A549 (cell line): ENCODE results near the gene DOCK10. TPM values are rescaled to one million over a fixed set of nuclear protein-coding genes. Genes with fewer than 3 reads are reported as not detected.

Experiments
- ATAC-seq, 2 experiments: fragments of 200-7000 bp in 1 of 2; fragments of >200 bp in 1 of 2; cut with Nextera tagmentation in 1 of 2; cut with Tn5 transposase in 1 of 2; 3 replicates each; pipeline versions ENCODE4 v1.8.0 to v1.9.1; 2018 to 2020; ENCODE audit warnings: mild to moderate bottlenecking in 1 of 2, moderate library complexity in 1 of 2
- CTCF ChIA-PET: fragments of 300-600 bp; sonication (Branson Sonifier 250); formaldehyde crosslinking; extraction: SDS; loops from one replicate; lab custom pipeline; 2021; ENCODE audit warnings: antibody characterized with exemption, inconsistent platforms; lab: Yijun Ruan, JAX
- POLR2A ChIA-PET: fragments of 350-600 bp; formaldehyde crosslinking; extraction: SDS; loops from one replicate; lab custom pipeline; 2021; ENCODE audit warnings: antibody characterized with exemption, inconsistent platforms; lab: Yijun Ruan, JAX
- DNase-seq, 2 experiments: peaks; one replicate each; pipeline versions ENCODE4 v3.0.0 to v3.0.0-alpha.2; 2011 to 2016; ENCODE audit warnings: low read depth in 1 of 2, low spot score in 1 of 2
- FAIRE-seq: peaks from 2 replicates; lab custom pipeline; 2011; peaks lifted over from hg19 to GRCh38; lab: Jason Lieb, UNC
- H3K27ac ChIP-seq, 2 experiments: fragments of >200 bp; sonication (Bioruptor Twin); formaldehyde crosslinking; 3 replicates each; pipeline ENCODE4 v1.5.1; 2016 to 2017
- H3K4me1 ChIP-seq: fragments of >200 bp; sonication (Bioruptor Twin); formaldehyde crosslinking; 3 replicates; pipeline ENCODE4 v1.6.1; 2016
- H3K4me2 ChIP-seq: fragments of >200 bp; sonication (Bioruptor Twin); formaldehyde crosslinking; 3 replicates; pipeline ENCODE4 v1.6.1; 2016
- H3K4me3 ChIP-seq: fragments of >200 bp; sonication (Bioruptor Twin); formaldehyde crosslinking; 3 replicates; pipeline ENCODE4 v1.5.1; 2016
- H3K9me3 ChIP-seq: fragments of >200 bp; sonication (Bioruptor Twin); formaldehyde crosslinking; 3 replicates; pipeline ENCODE4 v1.6.1; 2016
- CBX2 ChIP-seq: fragments of 200-600 bp; sonication (generic); IDR thresholded peaks from 2 replicates; pipeline ENCODE4 v1.6.1; 2016; ENCODE audit warnings: low read depth, mild to moderate bottlenecking, borderline replicate concordance
- CEBPB ChIP-seq, 2 experiments: fragments of >200 bp in 1 of 2; sonication (Bioruptor Twin) in 1 of 2; formaldehyde crosslinking in 1 of 2; IDR thresholded peaks; 2 replicates each; pipeline ENCODE4 v1.6.1; 2012 to 2016
- CHD2 ChIP-seq: fragments of 150-350 bp; IDR thresholded peaks from 2 replicates; pipeline ENCODE4 v1.6.1; 2014; ENCODE audit warnings: low read length; ENCODE audit not compliant: partially characterized antibody
- EHMT2 ChIP-seq: fragments of 200-600 bp; sonication (generic); IDR thresholded peaks from 2 replicates; pipeline ENCODE4 v1.6.1; 2016; ENCODE audit warnings: antibody characterized with exemption, low read depth, mild to moderate bottlenecking, moderate library complexity
- FOSB ChIP-seq: fragments of 250-450 bp; sonication (Bioruptor Pico); IDR thresholded peaks from 2 replicates; pipeline ENCODE4 v1.5.0; 2020; ENCODE audit warnings: mild to moderate bottlenecking, moderate library complexity
- GATA3 ChIP-seq: IDR thresholded peaks from 2 replicates; pipeline ENCODE4 v1.6.1; 2012; ENCODE audit warnings: borderline replicate concordance
- HEYL ChIP-seq: fragments of 250-450 bp; sonication (Bioruptor Pico); IDR thresholded peaks from 2 replicates; pipeline ENCODE4 v1.8.0; 2021; ENCODE audit warnings: mild to moderate bottlenecking, moderate library complexity
- JUNB ChIP-seq: fragments of >200 bp; sonication (Bioruptor Twin); formaldehyde crosslinking; IDR thresholded peaks from 2 replicates; pipeline ENCODE4 v1.6.1; 2016
- KDM1A ChIP-seq: fragments of 200-600 bp; sonication (generic); IDR thresholded peaks from 2 replicates; pipeline ENCODE4 v1.6.1; 2016; ENCODE audit warnings: low read depth, mild to moderate bottlenecking
- KDM5A ChIP-seq: fragments of 200-600 bp; sonication (generic); IDR thresholded peaks from 2 replicates; pipeline ENCODE4 v1.6.1; 2016; ENCODE audit warnings: antibody characterized with exemption, mild to moderate bottlenecking
- NR3C1 ChIP-seq: fragments of >200 bp; sonication (Bioruptor Twin); formaldehyde crosslinking; IDR thresholded peaks from 3 replicates; pipeline ENCODE4 v1.6.1; 2017
- PHF8 ChIP-seq: fragments of 200-600 bp; sonication (generic); IDR thresholded peaks from 2 replicates; pipeline ENCODE4 v1.6.1; 2016; ENCODE audit warnings: low read depth, mild to moderate bottlenecking, antibody characterized with exemption, moderate library complexity, borderline replicate concordance
- POLR2A ChIP-seq: IDR thresholded peaks from 2 replicates; pipeline ENCODE4 v1.6.1; 2012; ENCODE audit warnings: mild to moderate bottlenecking, low read length
- POLR2AphosphoS2 ChIP-seq: conservative IDR thresholded peaks from 2 replicates; pipeline ENCODE4 v1.6.1; 2012; ENCODE audit warnings: low read length, improper control_type of control experiment, inconsistent platforms
- RAD21 ChIP-seq, 2 experiments: fragments of >200 bp in 1 of 2; sonication (Bioruptor Twin) in 1 of 2; formaldehyde crosslinking in 1 of 2; IDR thresholded peaks in 1 of 2; conservative IDR thresholded peaks in 1 of 2; 2 replicates in 1 of 2; 3 replicates in 1 of 2; pipeline ENCODE4 v1.6.1; 2012 to 2018; ENCODE audit warnings: inconsistent platforms in 1 of 2
- RNF2 ChIP-seq: fragments of 200-600 bp; sonication (generic); IDR thresholded peaks from 2 replicates; pipeline ENCODE4 v1.6.1; 2016; ENCODE audit warnings: low read depth, mild to moderate bottlenecking, antibody characterized with exemption, moderate library complexity, borderline replicate concordance
- SMC3 ChIP-seq: fragments of >200 bp; sonication (Bioruptor Twin); formaldehyde crosslinking; IDR thresholded peaks from 3 replicates; pipeline ENCODE4 v1.6.1; 2018; ENCODE audit warnings: inconsistent platforms
- SREBF2 ChIP-seq: fragments of 450-650 bp; IDR thresholded peaks from 2 replicates; pipeline ENCODE4 v1.6.1; 2014; ENCODE audit warnings: mild to moderate bottlenecking, moderate library complexity
- ZC3H11A ChIP-seq: fragments of 450-650 bp; IDR thresholded peaks from 2 replicates; pipeline ENCODE4 v1.6.1; 2014; ENCODE audit warnings: antibody characterized with exemption, mild to moderate bottlenecking
- WGBS: methylation state at CpG from one replicate; pipeline ENCODE4 v1.1.6; 2017; ENCODE audit errors: missing lambda C conversion rate; 5-methylcytosine and 5-hydroxymethylcytosine counted together
- polyA plus RNA-seq, 4 experiments: library from polyadenylated mRNA; depleted of rRNA in 3 of 4; stranded (reverse); fragments of >200 nt; fragmentation: RNase III in 1 of 4; extraction: RNeasy Plus Mini Kit Qiagen cat#74134 plus additional on column Dnase treatment in 1 of 4; gene quantifications; 2 replicates in 3 of 4; 3 replicates in 1 of 4; pipeline ENCODE4 v1.2.3, GENCODE V29; 2011 to 2017
- TF ChIP-seq, protein P1 (sequence below): fragments of 450-650 bp; IDR thresholded peaks from 2 replicates; pipeline ENCODE4 v1.6.1; 2014; ENCODE audit warnings: antibody characterized with exemption
- TF ChIP-seq, protein P2 (sequence below): fragments of >200 bp; sonication (Bioruptor Twin); formaldehyde crosslinking; IDR thresholded peaks from 2 replicates; pipeline ENCODE4 v1.6.1; 2016
- TF ChIP-seq, protein P3 (sequence below): IDR thresholded peaks from 2 replicates; pipeline ENCODE4 v1.6.1; 2012
- TF ChIP-seq, protein P4 (sequence below): fragments of 250-450 bp; sonication (Bioruptor Pico); IDR thresholded peaks from 2 replicates; pipeline ENCODE4 v1.5.0; 2021; ENCODE audit warnings: mild to moderate bottlenecking, moderate library complexity, borderline replicate concordance
- TF ChIP-seq, protein P5 (sequence below): fragments of 200-600 bp; sonication (generic); IDR thresholded peaks from 2 replicates; pipeline ENCODE4 v1.6.1; 2016; ENCODE audit warnings: antibody characterized with exemption, mild to moderate bottlenecking, moderate library complexity

DOCK10 gene
- polyA plus RNA-seq, 2 of the 4 experiments (the other 2 are of a cell fraction): 43.0 to 45.3 TPM

DNA sequence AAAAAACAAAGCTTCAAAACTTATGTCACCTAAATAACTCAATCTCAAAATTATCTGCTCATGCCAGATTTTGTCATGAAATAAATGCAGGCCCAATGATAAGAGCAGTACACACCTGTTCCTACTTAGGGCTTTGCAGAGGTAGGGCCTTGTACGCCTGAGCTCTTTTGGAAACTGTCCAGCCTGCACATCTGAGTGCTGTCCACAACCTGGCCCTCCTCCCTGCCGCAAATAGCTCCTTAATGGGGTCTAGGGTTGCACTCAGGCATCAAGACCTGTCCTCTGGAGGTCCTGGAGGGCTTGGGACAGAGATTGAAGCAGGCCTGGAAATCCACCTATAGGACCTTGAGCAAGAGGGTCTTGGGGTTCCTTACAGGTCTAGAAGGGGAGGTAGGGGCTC is 210.7 kb downstream of the DOCK10 start:
- ATAC-seq (no peak), DNase-seq (no peak), FAIRE-seq (no peak)
- CTCF ChIA-PET: interaction anchor here (0.6 to 1.1 kb wide), 4 partner anchors 22 to 829 kb away, joined by 3 read pairs; no protein-coding TSS in a partner anchor
- Histone ChIP-seq H3K27ac (no peak overlapping the region), H3K9me3 (no peaks in the 10 kb centered on the region), H3K4me1 (no peaks in the 10 kb centered on the region), H3K4me3 (no peak overlapping the region), H3K4me2 (no peak overlapping the region)
- 83% methylated on average over 2 of the region's 2 CpGs for WGBS
- POLR2A ChIA-PET: no interaction called here
- TF ChIP-seq KDM5A (no peak), CHD2 (no peak), FOSB (CRISPR knock-in tag) (no peak), POLR2AphosphoS2 (no peak), SMC3 (no peak), JUNB (no peak), POLR2A (no peak), KDM1A (no peak), NR3C1 (no peak), GATA3 (no peak), RAD21 (conservative IDR thresholded peaks at IDR 0.05 in 1 of 2, IDR thresholded peaks at IDR 0.05 in 1 of 2) (no peak), CEBPB (IDR thresholded peaks at IDR 0.05) (no peak), PHF8 (no peak)
- TF ChIP-seq, protein P1, sequence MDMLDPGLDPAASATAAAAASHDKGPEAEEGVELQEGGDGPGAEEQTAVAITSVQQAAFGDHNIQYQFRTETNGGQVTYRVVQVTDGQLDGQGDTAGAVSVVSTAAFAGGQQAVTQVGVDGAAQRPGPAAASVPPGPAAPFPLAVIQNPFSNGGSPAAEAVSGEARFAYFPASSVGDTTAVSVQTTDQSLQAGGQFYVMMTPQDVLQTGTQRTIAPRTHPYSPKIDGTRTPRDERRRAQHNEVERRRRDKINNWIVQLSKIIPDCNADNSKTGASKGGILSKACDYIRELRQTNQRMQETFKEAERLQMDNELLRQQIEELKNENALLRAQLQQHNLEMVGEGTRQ: no peak
- TF ChIP-seq, protein P2, sequence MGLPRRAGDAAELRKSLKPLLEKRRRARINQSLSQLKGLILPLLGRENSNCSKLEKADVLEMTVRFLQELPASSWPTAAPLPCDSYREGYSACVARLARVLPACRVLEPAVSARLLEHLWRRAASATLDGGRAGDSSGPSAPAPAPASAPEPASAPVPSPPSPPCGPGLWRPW: no peak
- TF ChIP-seq, protein P3, sequence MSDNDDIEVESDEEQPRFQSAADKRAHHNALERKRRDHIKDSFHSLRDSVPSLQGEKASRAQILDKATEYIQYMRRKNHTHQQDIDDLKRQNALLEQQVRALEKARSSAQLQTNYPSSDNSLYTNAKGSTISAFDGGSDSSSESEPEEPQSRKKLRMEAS: no peak
- TF ChIP-seq, protein P4, sequence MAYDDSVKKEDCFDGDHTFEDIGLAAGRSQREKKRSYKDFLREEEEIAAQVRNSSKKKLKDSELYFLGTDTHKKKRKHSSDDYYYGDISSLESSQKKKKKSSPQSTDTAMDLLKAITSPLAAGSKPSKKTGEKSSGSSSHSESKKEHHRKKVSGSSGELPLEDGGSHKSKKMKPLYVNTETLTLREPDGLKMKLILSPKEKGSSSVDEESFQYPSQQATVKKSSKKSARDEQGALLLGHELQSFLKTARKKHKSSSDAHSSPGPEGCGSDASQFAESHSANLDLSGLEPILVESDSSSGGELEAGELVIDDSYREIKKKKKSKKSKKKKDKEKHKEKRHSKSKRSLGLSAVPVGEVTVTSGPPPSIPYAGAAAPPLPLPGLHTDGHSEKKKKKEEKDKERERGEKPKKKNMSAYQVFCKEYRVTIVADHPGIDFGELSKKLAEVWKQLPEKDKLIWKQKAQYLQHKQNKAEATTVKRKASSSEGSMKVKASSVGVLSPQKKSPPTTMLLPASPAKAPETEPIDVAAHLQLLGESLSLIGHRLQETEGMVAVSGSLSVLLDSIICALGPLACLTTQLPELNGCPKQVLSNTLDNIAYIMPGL (CRISPR knock-in tag): no peak
- TF ChIP-seq, protein P5, sequence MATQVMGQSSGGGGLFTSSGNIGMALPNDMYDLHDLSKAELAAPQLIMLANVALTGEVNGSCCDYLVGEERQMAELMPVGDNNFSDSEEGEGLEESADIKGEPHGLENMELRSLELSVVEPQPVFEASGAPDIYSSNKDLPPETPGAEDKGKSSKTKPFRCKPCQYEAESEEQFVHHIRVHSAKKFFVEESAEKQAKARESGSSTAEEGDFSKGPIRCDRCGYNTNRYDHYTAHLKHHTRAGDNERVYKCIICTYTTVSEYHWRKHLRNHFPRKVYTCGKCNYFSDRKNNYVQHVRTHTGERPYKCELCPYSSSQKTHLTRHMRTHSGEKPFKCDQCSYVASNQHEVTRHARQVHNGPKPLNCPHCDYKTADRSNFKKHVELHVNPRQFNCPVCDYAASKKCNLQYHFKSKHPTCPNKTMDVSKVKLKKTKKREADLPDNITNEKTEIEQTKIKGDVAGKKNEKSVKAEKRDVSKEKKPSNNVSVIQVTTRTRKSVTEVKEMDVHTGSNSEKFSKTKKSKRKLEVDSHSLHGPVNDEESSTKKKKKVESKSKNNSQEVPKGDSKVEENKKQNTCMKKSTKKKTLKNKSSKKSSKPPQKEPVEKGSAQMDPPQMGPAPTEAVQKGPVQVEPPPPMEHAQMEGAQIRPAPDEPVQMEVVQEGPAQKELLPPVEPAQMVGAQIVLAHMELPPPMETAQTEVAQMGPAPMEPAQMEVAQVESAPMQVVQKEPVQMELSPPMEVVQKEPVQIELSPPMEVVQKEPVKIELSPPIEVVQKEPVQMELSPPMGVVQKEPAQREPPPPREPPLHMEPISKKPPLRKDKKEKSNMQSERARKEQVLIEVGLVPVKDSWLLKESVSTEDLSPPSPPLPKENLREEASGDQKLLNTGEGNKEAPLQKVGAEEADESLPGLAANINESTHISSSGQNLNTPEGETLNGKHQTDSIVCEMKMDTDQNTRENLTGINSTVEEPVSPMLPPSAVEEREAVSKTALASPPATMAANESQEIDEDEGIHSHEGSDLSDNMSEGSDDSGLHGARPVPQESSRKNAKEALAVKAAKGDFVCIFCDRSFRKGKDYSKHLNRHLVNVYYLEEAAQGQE: no peak

DNA sequence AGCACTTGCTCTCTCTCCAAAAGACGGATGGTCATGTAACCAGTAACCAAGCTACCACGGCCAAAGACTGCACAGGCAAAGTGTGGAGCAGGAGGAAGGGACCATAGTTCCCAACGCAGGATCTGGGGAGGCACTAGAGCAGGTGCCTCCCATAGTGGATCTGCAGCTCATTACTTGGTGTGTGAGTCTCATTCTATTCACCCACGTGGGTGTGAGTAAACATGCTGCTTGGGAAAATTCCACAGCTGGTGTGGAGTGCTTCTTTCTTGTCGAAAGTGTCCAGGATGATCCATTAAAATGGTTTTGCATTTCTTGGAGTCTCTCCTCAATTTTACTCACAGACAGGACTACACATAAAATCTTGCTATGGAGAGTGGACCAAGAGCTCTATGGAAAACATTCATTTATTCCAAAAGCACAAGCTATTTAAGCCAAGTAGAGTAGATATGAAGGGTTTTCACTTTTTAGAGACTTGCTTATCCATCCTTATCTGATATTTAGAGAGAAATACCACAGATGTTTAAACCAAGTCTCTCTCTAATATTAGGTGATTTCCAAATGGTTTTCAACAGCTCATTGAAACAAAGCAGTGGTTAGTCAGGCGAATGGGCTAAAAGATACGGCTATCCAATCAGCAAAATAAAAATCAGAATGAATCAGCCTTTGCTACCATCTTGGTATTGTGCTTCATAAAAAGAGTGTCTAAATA is 221.8 kb downstream of the DOCK10 start:
- Histone ChIP-seq H3K4me3 (no peak overlapping the region), H3K27ac (no peak overlapping the region), H3K4me2 (no peak overlapping the region), H3K9me3 (no peaks in the 10 kb centered on the region), H3K4me1 (peaks cover 46% of the 10 kb centered on the region)
- DNase-seq: no peak
- CTCF ChIA-PET: interaction anchor here (1.0 kb wide), 1 partner anchor 9 kb away, joined by 3 read pairs; no protein-coding TSS in a partner anchor
- POLR2A ChIA-PET: no interaction called here
- WGBS: 91% methylated on average over 7 of the region's 7 CpGs
- ATAC-seq: no peak
- no peak for FAIRE-seq
- TF ChIP-seq EHMT2 (no peak), CBX2 (no peak), FOSB (CRISPR knock-in tag) (no peak), SREBF2 (no peak), ZC3H11A (no peak), RAD21 (conservative IDR thresholded peaks at IDR 0.05 in 1 of 2, IDR thresholded peaks at IDR 0.05 in 1 of 2) (no peak), HEYL (CRISPR knock-in tag) (no peak), RNF2 (no peak)
- TF ChIP-seq, protein P2: no peak
- TF ChIP-seq, protein P5: no peak
